ENCODE results near the gene CALML6.

The CALML6 gene

GRCh38 chr1:1921901-1922701 is 7.0 kb downstream of the CALML6 start:
- Histone ChIP-seq H3K4me3 (ENCODE audit: low read depth, low read length) (no peak overlapping the region), H3K27ac (ENCODE audit: extremely low read depth, low read depth, low read length) (no peak overlapping the region), H3K9me3 (ENCODE audit: control insufficient read depth, insufficient read depth, low read depth, low read length) (no peaks in the 10 kb centered on the region), H3K36me3 (ENCODE audit: control insufficient read depth in 2 of 2, insufficient read depth in 1 of 2, low read length in 2 of 2) (no peaks in the 10 kb centered on the region), H3K4me1 (ENCODE audit: control insufficient read depth, insufficient read depth, low read length) (no peaks in the 10 kb centered on the region)
- ChIA-PET CTCF (interaction anchor here (1.0 kb wide), 1 partner anchor 37 kb away, joined by 3 read pairs; no protein-coding TSS in a partner anchor), POLR2A (no interaction called here)
- TF ChIP-seq ZNF660 (tag by site-specific recombination; IDR thresholded peaks at IDR 0.05) (no peak), ZNF621 (tag by site-specific recombination; IDR thresholded peaks at IDR 0.05) (no peak), PATZ1 (tag by site-specific recombination; IDR thresholded peaks at IDR 0.05) (no peak), EGR2 (tag by site-specific recombination; IDR thresholded peaks at IDR 0.05; ENCODE audit: low read depth) (peak; percentile 77), ZFHX2 (tag by site-specific recombination; conservative IDR thresholded peaks at IDR 0.05) (peak; percentile 70), ZNF548 (tag by site-specific recombination; IDR thresholded peaks at IDR 0.05) (no peak), GLIS1 (tag by site-specific recombination; IDR thresholded peaks at IDR 0.05) (peak; percentile 29)
- TF ChIP-seq, protein P1, sequence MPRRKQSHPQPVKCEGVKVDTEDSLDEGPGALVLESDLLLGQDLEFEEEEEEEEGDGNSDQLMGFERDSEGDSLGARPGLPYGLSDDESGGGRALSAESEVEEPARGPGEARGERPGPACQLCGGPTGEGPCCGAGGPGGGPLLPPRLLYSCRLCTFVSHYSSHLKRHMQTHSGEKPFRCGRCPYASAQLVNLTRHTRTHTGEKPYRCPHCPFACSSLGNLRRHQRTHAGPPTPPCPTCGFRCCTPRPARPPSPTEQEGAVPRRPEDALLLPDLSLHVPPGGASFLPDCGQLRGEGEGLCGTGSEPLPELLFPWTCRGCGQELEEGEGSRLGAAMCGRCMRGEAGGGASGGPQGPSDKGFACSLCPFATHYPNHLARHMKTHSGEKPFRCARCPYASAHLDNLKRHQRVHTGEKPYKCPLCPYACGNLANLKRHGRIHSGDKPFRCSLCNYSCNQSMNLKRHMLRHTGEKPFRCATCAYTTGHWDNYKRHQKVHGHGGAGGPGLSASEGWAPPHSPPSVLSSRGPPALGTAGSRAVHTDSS (tag by site-specific recombination; IDR thresholded peaks at IDR 0.05): no peak

GRCh38 chr1:1922702-1922955 is 7.6 kb downstream of the CALML6 start:
- no peaks in the 10 kb centered on the region for H3K4me1 ChIP-seq (ENCODE audit: control insufficient read depth, insufficient read depth, low read length)
- CTCF ChIA-PET: interaction anchor here (1.0 kb wide), 1 partner anchor 37 kb away, joined by 3 read pairs; no protein-coding TSS in a partner anchor
- H3K36me3 ChIP-seq (ENCODE audit: control insufficient read depth in 2 of 2, insufficient read depth in 1 of 2, low read length in 2 of 2): no peaks in the 10 kb centered on the region
- H3K9me3 ChIP-seq (ENCODE audit: control insufficient read depth, insufficient read depth, low read depth, low read length): no peaks in the 10 kb centered on the region
- TF ChIP-seq ZNF132 (tag by site-specific recombination; IDR thresholded peaks at IDR 0.05; ENCODE audit: borderline replicate concordance) (no peak), ZBTB49 (tag by site-specific recombination; IDR thresholded peaks at IDR 0.05; ENCODE audit: low read depth) (no peak), ZNF354C (tag by site-specific recombination; IDR thresholded peaks at IDR 0.05; ENCODE audit: borderline replicate concordance, low read depth) (no peak), ZNF623 (tag by site-specific recombination; IDR thresholded peaks at IDR 0.05) (no peak), ZNF548 (tag by site-specific recombination; IDR thresholded peaks at IDR 0.05) (no peak), ZNF639 (tag by site-specific recombination; IDR thresholded peaks at IDR 0.05) (no peak), PRDM2 (tag by site-specific recombination; IDR thresholded peaks at IDR 0.05; ENCODE audit: borderline replicate concordance) (no peak)
- TF ChIP-seq, protein P2, sequence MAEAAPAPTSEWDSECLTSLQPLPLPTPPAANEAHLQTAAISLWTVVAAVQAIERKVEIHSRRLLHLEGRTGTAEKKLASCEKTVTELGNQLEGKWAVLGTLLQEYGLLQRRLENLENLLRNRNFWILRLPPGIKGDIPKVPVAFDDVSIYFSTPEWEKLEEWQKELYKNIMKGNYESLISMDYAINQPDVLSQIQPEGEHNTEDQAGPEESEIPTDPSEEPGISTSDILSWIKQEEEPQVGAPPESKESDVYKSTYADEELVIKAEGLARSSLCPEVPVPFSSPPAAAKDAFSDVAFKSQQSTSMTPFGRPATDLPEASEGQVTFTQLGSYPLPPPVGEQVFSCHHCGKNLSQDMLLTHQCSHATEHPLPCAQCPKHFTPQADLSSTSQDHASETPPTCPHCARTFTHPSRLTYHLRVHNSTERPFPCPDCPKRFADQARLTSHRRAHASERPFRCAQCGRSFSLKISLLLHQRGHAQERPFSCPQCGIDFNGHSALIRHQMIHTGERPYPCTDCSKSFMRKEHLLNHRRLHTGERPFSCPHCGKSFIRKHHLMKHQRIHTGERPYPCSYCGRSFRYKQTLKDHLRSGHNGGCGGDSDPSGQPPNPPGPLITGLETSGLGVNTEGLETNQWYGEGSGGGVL (tag by site-specific recombination; IDR thresholded peaks at IDR 0.05): no peak
- H3K4me3 ChIP-seq (ENCODE audit: low read depth, low read length): no peak overlapping the region
- no peak overlapping the region for H3K27ac ChIP-seq (ENCODE audit: extremely low read depth, low read depth, low read length)
- POLR2A ChIA-PET: no interaction called here
